GM19238 (cell line): ENCODE measurements around the gene MSANTD3.
"Not testable (repeated sequence)": the region's sequence is repeated elsewhere in the genome, so short reads cannot be mapped to it uniquely, and the experiment has no call there.

ENCODE experiments used
- DNase-seq: peaks from one replicate; pipeline ENCODE4 v3.0.0; 2011; ENCODE audit warnings: low spot score; ENCODE audit not compliant: insufficient read length

The MSANTD3 gene, protein sequence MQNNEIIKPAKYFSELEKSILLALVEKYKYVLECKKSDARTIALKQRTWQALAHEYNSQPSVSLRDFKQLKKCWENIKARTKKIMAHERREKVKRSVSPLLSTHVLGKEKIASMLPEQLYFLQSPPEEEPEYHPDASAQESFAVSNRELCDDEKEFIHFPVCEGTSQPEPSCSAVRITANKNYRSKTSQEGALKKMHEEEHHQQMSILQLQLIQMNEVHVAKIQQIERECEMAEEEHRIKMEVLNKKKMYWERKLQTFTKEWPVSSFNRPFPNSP

DNA sequence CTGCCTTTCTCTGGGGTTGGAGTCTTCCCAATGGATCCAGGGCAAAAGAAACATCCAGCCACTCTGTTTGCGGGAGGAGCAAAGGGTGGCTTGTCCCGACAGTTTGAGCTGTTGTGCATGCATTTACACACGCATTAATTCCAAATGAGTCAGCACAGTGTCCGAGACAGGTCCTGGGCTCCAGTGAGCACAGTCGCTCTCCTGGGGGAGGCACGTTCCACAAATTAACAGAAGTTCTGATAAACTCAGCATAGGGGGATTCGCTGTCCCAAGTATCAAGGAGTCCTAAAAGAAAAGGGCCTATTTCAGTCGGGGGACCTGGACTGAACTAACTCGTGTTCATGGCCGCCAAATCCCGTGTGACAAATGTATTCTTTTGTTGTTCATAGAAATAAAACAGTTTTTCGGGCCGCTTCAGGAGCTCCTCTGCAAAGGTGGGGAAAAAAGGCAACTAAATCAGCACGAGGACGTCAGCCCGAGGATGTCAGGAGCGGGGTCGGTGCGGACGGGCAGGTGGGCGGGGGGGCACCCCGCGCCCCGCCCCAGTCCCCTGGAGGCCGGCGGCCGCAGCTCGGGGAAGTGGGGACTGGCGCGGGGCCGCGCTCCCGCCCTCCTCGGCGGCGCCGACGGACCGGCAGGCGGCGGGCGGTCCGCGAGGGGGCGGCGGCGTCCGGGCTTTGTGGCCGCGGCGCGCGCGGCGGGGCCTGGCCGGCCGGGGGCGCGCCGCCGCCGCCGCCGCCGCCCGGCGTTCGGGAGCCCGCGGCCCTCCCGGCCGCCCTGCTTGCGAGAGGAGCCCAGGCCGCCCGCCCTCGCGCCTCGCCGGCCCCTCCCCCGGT lies at the start of gene MSANTD3:
Gene MSANTD3, plus strand, starts transcription at position 614 of the 836 bp plus-strand sequence. CDS start 14,796 bp downstream, outside the sequence.
- DNase-seq = peak; percentile 79

DNA sequence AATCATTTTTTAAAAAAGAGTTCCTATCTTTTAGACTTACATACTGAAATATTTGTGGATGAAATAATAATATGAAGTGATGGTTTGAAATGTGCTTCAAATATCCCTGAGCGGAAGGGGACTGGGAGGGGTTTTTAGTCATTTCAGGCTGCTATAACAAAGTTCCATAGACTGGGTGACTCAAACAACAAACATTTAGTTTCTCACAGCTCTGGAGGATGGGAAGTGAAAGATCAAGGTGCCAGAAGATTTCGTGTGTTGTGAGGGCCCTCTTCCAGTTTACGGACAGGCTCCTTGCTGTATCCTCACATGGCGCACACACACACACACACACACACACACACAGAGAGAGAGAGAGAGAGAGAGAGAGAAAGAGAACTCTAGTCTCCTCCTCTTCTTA lies 47.1 kb upstream of the MSANTD3 start:
- no peak for DNase-seq

DNA sequence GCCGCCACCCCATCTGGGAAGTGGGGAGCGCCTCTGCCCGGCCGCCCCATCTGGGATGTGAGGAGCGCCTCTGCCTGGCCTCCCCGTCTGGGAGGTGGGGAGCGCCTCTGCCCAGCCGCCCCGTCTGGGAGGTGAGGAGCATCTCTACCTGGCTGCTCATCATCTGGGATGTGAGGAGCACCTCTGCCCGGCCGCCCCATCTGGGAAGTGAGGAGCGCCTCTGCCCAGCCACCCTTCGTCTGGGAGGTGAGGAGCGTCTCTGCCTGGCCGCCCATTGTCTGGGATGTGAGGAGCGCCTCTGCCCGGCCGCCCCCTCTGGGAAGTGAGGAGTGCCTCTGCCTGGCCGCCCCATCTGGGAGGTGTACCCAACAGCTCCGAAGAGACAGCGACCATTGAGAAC lies 34.0 kb upstream of the MSANTD3 start:
- not testable (repeated sequence) for DNase-seq

DNA sequence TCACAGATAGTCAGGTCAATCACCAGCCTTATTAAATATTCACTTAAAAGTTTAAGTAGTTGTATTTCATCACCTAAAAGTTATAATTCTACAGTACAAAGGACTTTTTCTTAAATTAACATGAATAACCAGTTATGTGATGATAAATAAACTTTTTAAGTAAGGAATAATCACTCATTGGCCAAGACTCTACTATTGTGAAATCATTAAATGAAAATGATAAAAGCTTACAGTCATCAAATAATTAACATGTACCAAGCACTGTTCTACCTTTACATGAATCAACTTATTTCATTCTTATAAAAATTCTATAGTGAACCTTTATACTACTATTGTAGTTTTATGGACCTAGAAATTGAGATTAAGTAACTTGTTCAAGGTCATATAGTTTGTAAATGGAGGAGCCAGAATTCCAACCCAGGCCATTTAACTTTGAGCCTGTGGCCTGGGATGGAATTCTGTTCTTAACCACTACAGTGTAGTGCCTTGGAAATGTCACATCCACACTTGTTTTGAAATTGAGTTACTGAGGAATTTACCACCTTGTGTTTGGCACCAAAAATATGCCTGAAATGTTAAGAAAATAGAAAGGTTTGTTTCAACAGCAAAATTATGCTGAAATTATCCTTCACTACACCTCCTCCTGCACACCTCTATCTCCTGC lies 32.8 kb upstream of the MSANTD3 start:
- DNase-seq = no peak

DNA sequence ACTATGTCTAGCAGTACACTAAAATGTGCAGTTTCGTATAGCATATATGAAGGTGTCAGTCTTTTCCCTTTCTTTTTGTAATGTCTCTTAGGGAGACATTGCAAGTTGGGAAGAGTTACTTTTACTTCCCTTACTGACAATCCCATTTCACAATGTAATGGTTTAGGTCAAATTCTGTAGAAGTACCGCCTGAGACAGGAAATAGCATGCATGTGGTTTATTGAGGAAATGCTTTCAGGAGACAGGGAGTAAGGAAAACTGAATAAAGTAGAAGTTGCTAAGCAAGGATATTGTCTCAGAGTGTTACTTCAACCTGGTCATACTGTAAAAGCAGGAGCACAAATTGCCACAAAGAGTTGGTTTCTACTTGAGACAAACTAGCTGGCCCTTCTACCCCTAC lies 32.1 kb upstream of the MSANTD3 start:
- DNase-seq = no peak

DNA sequence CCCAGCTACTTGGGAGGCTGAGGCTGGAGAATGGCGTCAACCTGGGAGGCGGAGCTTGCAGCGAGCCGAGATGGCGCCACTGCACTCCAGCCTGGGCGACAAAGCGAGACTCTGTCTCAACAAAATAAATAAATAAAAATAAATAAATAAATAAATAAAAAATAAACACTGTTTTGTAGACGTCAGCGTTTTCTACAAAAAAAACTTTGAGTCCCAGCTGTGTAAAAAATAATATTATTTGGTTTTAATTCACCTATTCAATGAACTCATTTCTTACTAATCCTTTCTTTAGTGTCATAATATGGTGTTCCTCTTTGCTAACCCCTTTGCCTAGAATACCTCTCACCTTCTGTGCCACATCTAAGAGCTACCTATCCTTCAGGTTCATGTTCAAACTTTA lies 30.2 kb upstream of the MSANTD3 start:
- DNase-seq = no peak

DNA sequence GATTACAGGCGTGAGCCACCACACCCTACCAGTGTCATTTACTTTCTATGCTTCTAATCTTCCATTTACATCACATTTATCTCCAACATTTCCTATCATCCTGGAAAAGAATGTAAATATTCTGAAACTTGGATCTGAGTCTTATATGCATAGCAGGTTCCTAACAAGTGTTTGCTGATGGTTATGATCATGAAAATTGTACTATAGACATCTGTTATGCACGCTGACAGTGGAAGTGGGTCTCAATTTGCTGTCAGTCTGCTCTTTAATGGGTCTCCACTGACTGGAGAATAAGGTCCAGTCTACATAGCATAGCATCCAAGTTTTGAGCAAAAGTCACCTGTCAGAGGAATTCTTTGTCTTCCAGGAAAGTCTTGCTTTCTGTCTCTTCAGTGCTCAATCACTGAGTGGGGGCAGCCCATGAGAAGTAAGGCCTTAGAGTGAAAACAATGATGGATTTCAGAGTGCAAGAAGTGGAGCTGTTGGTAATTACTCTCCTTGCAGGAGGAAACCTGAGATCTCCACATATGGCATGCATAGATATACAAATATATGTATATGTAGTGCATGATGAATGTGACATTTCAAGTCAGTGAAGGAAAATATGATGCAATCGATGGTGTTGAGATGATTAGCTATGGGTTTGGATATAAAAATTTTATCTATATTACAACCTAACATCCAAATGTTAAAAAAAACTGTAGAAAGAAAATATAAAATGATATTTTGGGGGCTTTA lies 29.2 kb upstream of the MSANTD3 start:
- DNase-seq = no peak

DNA sequence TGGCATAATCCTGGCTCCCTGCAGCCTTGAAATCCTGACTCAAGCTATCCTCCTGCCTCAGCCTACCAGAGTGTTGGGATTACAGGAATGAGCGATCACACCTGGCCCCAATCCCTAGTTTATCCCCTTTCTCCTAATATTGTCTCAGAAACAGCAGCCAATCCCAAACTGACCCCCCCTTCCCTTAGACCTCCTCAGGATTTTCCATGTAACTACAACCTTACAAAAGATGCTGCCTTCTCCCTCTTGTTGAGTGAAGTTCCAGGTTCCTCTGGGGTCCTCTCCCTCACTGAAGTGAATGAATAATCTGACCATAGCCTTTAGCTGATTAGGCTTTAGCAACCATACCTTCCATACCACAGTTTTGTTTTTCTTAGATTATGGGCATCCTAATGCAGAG lies 25.9 kb upstream of the MSANTD3 start:
- DNase-seq = no peak

DNA sequence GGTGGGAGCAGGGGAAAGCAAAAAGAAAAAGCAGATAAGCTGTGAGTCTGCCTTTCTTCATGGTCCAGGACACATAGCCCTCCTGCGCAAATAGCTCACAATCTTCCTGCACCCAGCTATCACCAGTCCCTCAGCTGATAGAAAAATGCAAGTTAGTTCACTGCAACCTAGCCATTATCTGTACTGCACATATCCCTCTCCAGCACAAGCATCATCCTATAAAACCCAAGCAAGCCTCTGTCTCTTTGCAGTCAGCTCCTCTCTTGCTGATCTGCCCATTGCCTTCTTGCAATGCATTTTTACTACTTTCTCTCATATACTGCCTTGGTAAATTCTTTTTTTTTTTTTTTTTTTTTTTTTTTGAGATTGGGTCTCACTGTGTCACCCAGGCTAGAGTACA lies 20.0 kb upstream of the MSANTD3 start:
- no peak for DNase-seq

DNA sequence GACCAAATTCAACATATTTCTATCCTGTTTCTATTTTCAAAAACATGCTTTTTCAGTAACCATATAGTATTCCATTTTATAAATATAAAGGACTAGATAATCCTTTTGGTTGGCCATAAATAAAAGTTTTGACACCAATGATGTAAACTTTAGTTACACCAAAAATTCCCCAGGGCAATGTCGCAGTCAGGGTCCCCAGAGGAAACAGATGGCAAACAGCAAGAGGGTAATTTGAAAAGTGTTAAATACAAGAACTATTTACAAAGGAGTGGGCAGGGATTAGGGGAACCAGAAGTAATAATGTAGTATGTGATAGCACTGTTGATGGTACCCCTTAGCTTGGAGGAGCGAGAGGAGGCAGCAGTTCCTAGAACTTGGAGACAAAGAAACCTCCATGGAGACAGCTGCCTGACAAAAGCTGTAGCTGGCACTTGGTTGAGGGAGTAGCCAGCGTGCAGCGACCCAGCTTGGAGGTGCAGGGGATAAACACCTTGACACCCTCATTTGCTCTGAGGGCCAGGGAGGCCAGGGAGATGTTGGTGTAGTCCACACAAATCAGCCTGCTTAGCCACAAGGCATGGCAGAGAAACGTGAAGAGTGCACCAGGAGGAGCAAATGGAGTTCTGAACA lies 18.3 kb upstream of the MSANTD3 start:
- no peak for DNase-seq

DNA sequence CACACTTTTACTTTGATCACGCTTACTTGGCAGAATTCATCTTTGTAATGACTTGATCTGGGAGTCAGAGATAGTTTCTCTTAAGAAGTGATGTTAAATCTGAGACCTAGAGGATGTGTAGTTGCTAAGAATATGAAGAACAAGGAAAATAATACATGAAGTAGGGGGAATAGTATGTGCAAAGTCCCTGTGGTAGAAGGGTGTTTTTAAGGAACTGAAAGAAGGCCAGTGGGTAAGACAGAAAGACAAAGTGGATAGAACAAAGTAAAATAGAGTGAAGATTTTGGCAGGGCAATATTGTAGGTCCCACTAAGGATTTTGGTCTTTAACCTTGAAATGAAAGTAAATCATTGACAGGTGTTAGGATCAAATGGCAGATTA lies 17.8 kb upstream of the MSANTD3 start:
- no peak for DNase-seq

DNA sequence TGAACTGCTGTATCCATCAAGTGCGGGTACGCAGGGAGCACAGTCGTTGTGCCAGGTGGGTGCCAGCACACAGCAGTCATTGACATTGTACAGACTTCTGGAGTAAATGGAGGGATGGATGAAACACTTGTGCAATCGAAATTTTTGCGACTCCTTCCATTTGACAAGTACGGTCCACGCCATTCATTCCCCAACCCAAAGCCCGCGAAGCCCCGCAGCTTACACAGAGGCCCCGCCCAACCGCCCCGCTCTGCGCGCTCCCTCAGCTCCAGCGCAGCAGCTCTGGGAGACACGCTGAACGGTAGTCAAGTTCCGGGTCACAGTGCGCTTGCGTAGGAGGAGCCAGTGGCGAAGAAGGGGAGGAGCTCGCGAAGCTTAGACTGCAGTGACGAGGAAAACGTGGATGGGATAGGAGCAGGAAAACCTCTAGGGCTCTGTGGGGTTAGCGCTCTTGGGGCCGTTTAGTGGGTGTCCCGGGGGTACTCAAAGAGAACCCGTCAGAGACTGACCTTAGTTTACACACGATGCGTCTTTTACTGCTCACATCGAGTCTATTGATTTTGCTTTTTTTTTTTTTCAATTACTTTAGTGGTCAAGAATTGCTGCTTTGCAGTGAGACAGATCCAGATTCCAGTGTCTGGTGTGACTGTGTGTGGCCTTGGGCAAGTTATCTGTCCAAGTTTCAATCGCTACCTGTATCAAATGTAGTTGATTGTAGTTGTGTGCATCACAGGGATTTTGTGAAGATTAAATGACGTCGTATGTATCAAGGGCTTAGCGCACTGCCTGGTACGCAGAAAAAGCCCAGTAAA lies 15.3 kb upstream of the MSANTD3 start:
- DNase-seq = peak; percentile 79

DNA sequence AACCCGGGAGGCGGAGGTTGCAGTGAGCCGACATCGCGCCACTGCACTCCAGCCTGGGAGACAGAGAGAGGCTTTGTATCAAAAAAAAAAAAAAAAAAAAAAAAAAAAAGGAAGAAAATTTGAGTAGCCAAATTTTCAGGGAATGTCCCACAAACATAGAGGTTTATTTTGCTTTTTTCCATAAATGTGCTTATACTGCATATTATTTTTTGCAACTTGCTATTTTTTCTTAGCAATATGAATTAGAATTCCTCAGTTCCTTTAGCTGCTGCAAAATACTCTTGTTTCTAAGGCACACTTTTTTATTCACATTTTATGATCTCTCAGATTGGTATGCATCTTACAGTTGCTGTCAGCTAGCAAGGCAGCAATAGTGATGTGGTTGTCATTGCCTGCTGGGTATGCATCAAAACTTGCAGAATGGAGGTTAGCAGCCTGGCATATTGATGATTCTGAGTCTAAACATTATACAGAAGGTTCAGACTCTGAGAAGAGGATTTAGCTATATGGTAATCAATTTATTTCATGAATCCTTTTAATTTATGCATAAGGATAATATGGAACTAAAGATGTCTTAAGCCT lies 13.0 kb upstream of the MSANTD3 start:
- no peak for DNase-seq

DNA sequence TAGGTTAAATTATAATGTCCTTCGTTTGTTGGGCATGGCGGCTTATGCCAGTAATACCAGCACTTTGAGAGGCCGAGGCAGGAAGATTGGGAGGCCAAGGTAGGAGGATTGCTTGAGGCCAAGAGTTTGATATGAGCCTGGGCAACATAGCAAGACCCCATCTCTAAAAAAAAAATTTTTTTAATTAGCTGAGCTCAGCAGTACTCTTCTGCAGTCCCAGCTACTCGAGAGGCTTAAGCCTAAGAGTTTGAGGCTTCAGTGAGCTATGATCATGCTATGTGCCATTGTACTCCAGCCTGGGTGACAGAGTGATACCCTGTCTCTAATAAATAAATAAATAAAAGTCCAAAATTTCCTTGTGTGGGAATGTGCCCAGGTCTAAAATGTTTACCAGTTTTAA lies 9.1 kb upstream of the MSANTD3 start:
- DNase-seq = no peak

DNA sequence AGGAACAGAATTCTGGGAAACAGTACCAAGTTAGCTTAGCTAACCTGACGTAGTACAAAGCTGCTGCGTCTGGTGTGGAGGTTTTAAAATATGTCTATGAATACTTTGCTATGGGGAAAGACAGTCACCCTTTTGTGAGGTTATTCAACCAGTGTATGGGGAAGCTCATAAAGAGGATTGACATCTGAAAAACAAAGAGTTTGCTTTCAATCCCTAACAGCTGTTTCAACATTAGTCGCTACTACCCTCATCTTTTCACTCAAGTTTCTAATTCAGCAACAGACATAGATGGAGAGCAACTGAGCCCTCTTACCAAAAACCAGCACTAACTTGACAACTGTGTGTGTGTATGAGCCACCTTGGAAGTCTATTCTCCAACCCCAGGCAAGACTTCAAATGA lies 7.8 kb upstream of the MSANTD3 start:
- no peak for DNase-seq

DNA sequence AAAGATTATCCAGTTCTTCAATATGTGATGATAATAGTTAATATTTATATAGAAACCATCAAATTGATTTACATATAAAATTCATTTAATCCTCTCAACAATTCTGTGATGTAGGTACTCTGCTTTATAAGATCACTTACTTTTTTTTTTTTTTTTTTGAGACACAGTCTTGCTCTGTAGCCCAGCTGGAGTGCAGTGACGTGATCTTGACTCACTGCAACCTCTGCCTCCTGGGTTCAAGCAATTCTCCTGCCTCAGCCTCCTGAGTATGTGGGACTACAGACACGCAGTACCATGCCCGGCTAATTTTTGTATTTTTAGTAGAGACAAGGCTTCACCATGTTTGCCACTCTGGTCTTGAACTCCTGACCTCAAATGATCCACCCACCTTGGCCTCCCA lies 5.8 kb upstream of the MSANTD3 start:
- not testable (repeated sequence) for DNase-seq

DNA sequence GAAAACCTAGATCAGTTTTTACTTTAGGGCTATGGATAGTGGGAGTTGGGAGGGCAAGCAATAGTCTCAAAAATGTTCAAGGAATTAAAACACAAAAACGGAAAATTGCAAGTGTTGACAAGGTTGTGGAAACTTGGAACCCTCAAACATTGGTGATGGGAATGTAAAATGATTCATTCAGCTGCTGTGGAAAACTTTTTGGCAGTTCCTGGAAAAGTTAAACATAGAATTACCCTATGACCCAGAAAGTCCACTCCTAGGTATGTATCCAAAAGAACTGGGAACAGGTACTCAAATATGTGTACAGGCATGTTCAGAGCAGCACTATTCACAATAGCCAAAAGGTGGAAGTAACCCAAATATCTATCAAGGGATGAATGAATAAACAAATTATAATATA lies 1.2 kb upstream of the MSANTD3 start:
- no peak for DNase-seq

DNA sequence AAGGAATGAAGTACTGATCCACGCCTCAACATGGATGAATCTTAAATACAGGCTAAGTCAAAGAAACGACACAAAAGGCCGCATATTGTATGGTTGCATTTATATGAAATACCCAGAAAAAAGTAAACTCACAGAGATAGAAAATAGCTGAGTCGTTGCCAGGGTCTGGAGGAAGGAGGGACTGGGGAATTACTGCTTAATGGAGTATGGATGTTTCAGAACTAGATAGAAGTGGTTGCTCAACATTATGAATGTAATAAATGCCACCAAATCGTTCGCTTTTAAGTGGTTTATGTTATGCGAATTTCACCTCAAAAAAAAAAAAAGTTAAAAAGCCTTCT lies 784 bp upstream of the MSANTD3 start:
- DNase-seq = no peak

DNA sequence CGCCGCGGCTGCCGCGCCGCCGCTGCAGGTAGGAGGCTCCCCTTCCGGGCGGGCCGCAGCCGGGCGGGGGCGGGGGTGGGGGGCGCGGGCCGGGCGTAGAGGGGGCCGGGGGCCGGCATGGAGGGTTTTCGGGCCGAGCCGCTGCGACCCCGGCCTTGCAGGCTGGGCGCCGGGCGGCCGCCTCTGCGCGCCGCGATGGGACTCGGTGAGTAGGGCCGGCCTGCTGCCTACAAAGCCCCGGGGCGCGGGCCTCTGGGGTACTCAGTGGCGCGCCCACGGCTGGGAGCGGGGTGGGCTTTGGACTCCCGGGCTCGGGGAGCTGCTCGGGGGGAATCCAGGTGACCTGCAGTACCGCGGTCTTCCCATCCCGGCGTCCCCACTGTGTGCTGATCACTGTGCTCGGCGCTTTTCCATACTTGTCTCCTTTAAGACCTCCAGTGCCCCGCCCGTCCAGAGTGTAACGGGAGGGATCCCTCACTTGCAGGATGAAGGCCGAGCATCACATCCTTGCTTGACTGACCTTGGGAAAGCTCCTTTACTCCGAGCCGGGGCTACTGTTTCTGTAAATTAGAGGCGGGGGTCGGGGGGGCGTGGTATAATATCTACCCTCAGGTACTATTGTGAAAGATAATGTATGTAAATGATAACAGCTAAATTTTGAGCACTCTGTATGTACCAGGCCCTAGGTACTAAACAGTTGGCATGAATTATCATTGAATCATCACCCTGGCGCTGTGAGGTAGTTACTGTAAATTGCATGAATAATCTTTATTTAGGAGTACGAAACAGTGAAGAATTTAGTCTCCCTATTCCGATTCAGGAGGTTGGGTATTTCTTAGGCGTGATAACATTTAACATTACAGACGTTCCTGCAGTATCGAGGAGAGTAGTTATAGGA lies 672 bp downstream of the MSANTD3 start:
- DNase-seq = no peak
